T47D (cell line): ENCODE measurements around the gene ZNF771.
"Not testable (repeated sequence)": the region's sequence is repeated elsewhere in the genome, so short reads cannot be mapped to it uniquely, and the experiment has no call there.

Experiments
- DNase-seq, 2 experiments: peaks; one replicate each; pipeline versions ENCODE4 v3.0.0 to v3.0.0-alpha.2; 2011 to 2012; ENCODE audit warnings: low read depth in 1 of 2, low spot score in 1 of 2
- JUND ChIP-seq: IDR thresholded peaks from 2 replicates; pipeline ENCODE4 v1.6.1; 2012; ENCODE audit warnings: low read depth
- in situ Hi-C: cut with HindIII; loops from 2 replicates; pipeline ENCODE4 v1.10.0; 2016; ENCODE audit warnings: low sequenced_read_pairs, low pct_unique_long_range_greater_than_20kb

The ZNF771 gene

GRCh38 chr16:30437511-30438046 is 30.2 kb downstream of the ZNF771 start:
- no peak for TF ChIP-seq JUND
- in situ Hi-C loops: loop anchor here (25.0 kb wide), 1 partner anchor 200 kb away; no protein-coding TSS in a partner anchor
- DNase-seq: peak in 1 of 2 experiments; percentile 91

- in situ Hi-C loops: loop anchor here (25.0 kb wide), 1 partner anchor 198 kb away; no protein-coding TSS in a partner anchor
- TF ChIP-seq JUND: no peak
- DNase-seq: no peak
Measured at GRCh38 chr16:30438835-30439234, 31.4 kb downstream of the ZNF771 start.

GRCh38 chr16:30439720-30440348 is 32.4 kb downstream of the ZNF771 start:
- TF ChIP-seq JUND: no peak
- DNase-seq: no peak
- in situ Hi-C loops: loop anchor here (25.0 kb wide), 1 partner anchor 197 kb away; no protein-coding TSS in a partner anchor

- no peak for DNase-seq
- in situ Hi-C loops: loop anchor here (25.0 kb wide), 1 partner anchor 194 kb away; no protein-coding TSS in a partner anchor
- TF ChIP-seq JUND: no peak
Measured at GRCh38 chr16:30443631-30444030, 36.2 kb downstream of the ZNF771 start.

- DNase-seq: no peak
- in situ Hi-C loops: loop anchor here (25.0 kb wide), 1 partner anchor 193 kb away; no protein-coding TSS in a partner anchor
- TF ChIP-seq JUND: no peak
Measured at GRCh38 chr16:30444231-30445148, 37.1 kb downstream of the ZNF771 start.

- no peak for DNase-seq
- no peak for TF ChIP-seq JUND
- in situ Hi-C loops: loop anchor here (25.0 kb wide), 1 partner anchor 192 kb away; no protein-coding TSS in a partner anchor
Measured at GRCh38 chr16:30445149-30445407, 37.7 kb downstream of the ZNF771 start.

GRCh38 chr16:30445408-30446202 is 38.2 kb downstream of the ZNF771 start, which contains the start of gene SEPHS2:
SEPHS2 (minus strand) TSS chr16:30445874; CDS start chr16:30445727, 147 bp downstream.
- TF ChIP-seq JUND: no peak
- DNase-seq: peak; percentile 85 to 99
- in situ Hi-C loops: loop anchor here (25.0 kb wide), 1 partner anchor 192 kb away; no protein-coding TSS in a partner anchor

GRCh38 chr16:30446203-30446595 is 38.8 kb downstream of the ZNF771 start:
- no peak for TF ChIP-seq JUND
- no peak for DNase-seq
- in situ Hi-C loops: loop anchor here (25.0 kb wide), 1 partner anchor 191 kb away; no protein-coding TSS in a partner anchor

GRCh38 chr16:30447512-30448226 is 40.3 kb downstream of the ZNF771 start:
- DNase-seq: no peak
- TF ChIP-seq JUND: no peak
- in situ Hi-C loops: loop anchor here (25.0 kb wide), 1 partner anchor 190 kb away; no protein-coding TSS in a partner anchor

- DNase-seq: no peak
- TF ChIP-seq JUND: no peak
- in situ Hi-C loops: loop anchor here (25.0 kb wide), 1 partner anchor 188 kb away; no protein-coding TSS in a partner anchor
Measured at GRCh38 chr16:30449116-30449435, 41.7 kb downstream of the ZNF771 start.

GRCh38 chr16:30452709-30453580 is 45.5 kb downstream of the ZNF771 start:
- DNase-seq, in situ Hi-C loops: not testable (repeated sequence)
